Endothelial cell of umbilical vein (primary cell): ENCODE measurements around the gene PPTC7. TPM values are rescaled to one million over a fixed set of nuclear protein-coding genes. Genes with fewer than 3 reads are reported as not detected.

ENCODE experiments used
- BruUV-seq: library from RNA; stranded (reverse); fragments of 400-500 nt; replicated peaks from 2 replicates; lab custom pipeline; 2021; lab: Mats Ljungman, UMichigan
- CTCF ChIA-PET: fragments of 300-600, 350-600 bp; sonication (Branson Sonifier 250); formaldehyde crosslinking; loops from one replicate; lab custom pipeline; 2021; ENCODE audit warnings: antibody characterized with exemption, inconsistent platforms; lab: Charles Lee
- POLR2A ChIA-PET: fragments of 300-600, 350-600 bp; sonication (Branson Sonifier 250); formaldehyde crosslinking; loops from one replicate; lab custom pipeline; 2021; ENCODE audit warnings: antibody characterized with exemption, inconsistent platforms; lab: Charles Lee
- DNase-seq: peaks from one replicate; pipeline ENCODE4 v3.0.0-alpha.2; 2011; ENCODE audit warnings: low read depth, low spot score
- FAIRE-seq: peaks from 2 replicates; lab custom pipeline; 2011; peaks lifted over from hg19 to GRCh38; lab: Jason Lieb, UNC
- H2AFZ ChIP-seq: 2 replicates; pipeline ENCODE4 v1.6.0; 2012; ENCODE audit warnings: low read depth, low read length, control low read depth, inconsistent platforms
- H3K27ac ChIP-seq: 2 replicates; pipeline ENCODE4 v1.5.1; 2011; ENCODE audit warnings: low read depth, mild to moderate bottlenecking, control low read depth, low read length, moderate library complexity; ENCODE audit not compliant: insufficient read depth
- H3K27me3 ChIP-seq, 2 experiments: 2 replicates each; pipeline versions ENCODE4 v1.6.0 to v1.6.1; 2011; ENCODE audit warnings: low read length in 2 of 2, mixed read lengths in 1 of 2; ENCODE audit not compliant: control insufficient read depth in 2 of 2, insufficient read depth in 2 of 2
- H3K36me3 ChIP-seq, 2 experiments: 2 replicates in 1 of 2; 3 replicates in 1 of 2; pipeline ENCODE4 v1.5.1; 2011; ENCODE audit warnings: low read length in 2 of 2, mild to moderate bottlenecking in 1 of 2, moderate library complexity in 1 of 2; ENCODE audit not compliant: control insufficient read depth in 2 of 2, insufficient read depth in 2 of 2; ENCODE audit errors: extremely low read depth in 1 of 2
- H3K4me1 ChIP-seq: 3 replicates; pipeline ENCODE4 v1.5.1; 2011; ENCODE audit warnings: mild to moderate bottlenecking, low read length; ENCODE audit not compliant: control insufficient read depth, insufficient read depth; ENCODE audit errors: extremely low read depth
- H3K4me2 ChIP-seq: 2 replicates; pipeline ENCODE4 v1.6.1; 2011; ENCODE audit warnings: low read length, control low read depth, mixed read lengths; ENCODE audit not compliant: insufficient read depth
- H3K4me3 ChIP-seq, 3 experiments: fragments of 200-600 bp in 1 of 3; sonication (generic), shearing (Covaris generic) in 1 of 3; replicated peaks in 1 of 3; 2 replicates each; pipeline ENCODE4 v1.5.1; 2011 to 2016; ENCODE audit warnings: control low read depth in 3 of 3, low read length in 3 of 3, mild to moderate bottlenecking in 2 of 3, inconsistent platforms in 1 of 3, low read depth in 1 of 3, moderate library complexity in 1 of 3; ENCODE audit not compliant: insufficient read depth in 1 of 3
- H3K79me2 ChIP-seq: 2 replicates; pipeline ENCODE4 v1.6.0; 2012; ENCODE audit warnings: low read length, inconsistent platforms; ENCODE audit not compliant: control insufficient read depth, insufficient read depth
- H3K9ac ChIP-seq: replicated peaks from 2 replicates; pipeline ENCODE3; 2011; ENCODE audit warnings: low read length, control low read depth; ENCODE audit not compliant: insufficient read depth; ENCODE audit errors: extremely low read depth
- H3K9me1 ChIP-seq: replicated peaks from 3 replicates; pipeline ENCODE4 v1.6.0; 2011; ENCODE audit warnings: mild to moderate bottlenecking, low read length; ENCODE audit not compliant: control insufficient read depth, insufficient read depth; ENCODE audit errors: extremely low read depth
- H3K9me3 ChIP-seq: replicated peaks from 2 replicates; pipeline ENCODE4 v1.5.1; 2012; ENCODE audit warnings: low read length, inconsistent platforms; ENCODE audit not compliant: control insufficient read depth, insufficient read depth
- H4K20me1 ChIP-seq: replicated peaks from 2 replicates; pipeline ENCODE3; 2011; ENCODE audit warnings: mild to moderate bottlenecking, low read length; ENCODE audit not compliant: control insufficient read depth, insufficient read depth; ENCODE audit errors: extremely low read depth
- FOS ChIP-seq: IDR thresholded peaks from 2 replicates; pipeline ENCODE4 v1.6.1; 2011; ENCODE audit warnings: mild to moderate bottlenecking, low read length, moderate library complexity, borderline replicate concordance; ENCODE audit not compliant: insufficient read depth
- GATA2 ChIP-seq: IDR thresholded peaks from 2 replicates; pipeline ENCODE4 v1.7.0; 2011; ENCODE audit warnings: low read depth, mild to moderate bottlenecking, moderate library complexity, mixed read lengths, low read length; ENCODE audit not compliant: insufficient read length, insufficient read depth
- JUN ChIP-seq: IDR thresholded peaks from 2 replicates; pipeline ENCODE4 v1.6.1; 2011; ENCODE audit warnings: borderline replicate concordance, low read depth; ENCODE audit not compliant: insufficient read length, insufficient read depth
- MYC ChIP-seq: IDR thresholded peaks from one replicate; pipeline ENCODE4 v1.6.1; 2011; ENCODE audit warnings: mild to moderate bottlenecking, low read depth, low read length
- POLR2A ChIP-seq: IDR thresholded peaks from 2 replicates; pipeline ENCODE4 v1.6.1; 2012; ENCODE audit warnings: low read depth, mild to moderate bottlenecking, control low read depth, low read length
- POLR2AphosphoS5 ChIP-seq: IDR thresholded peaks from 2 replicates; pipeline ENCODE4 v1.6.1; 2012; ENCODE audit warnings: low read depth, mild to moderate bottlenecking, control low read depth, low read length, moderate library complexity; ENCODE audit not compliant: insufficient read depth
- dilution Hi-C: fragments of 300-500 bp; cut with MboI; formaldehyde crosslinking; loops from one replicate; pipeline ENCODE4 v1.15.0; 2019; ENCODE audit warnings: low sequenced_read_pairs; ENCODE audit not compliant: extremely low pct_ligation_motif_present
- intact Hi-C: fragments of 100-400 bp; cut with micrococcal nuclease; formaldehyde crosslinking; loops from one replicate; pipeline ENCODE4 v1.10.0; 2022
- polyA plus RNA-seq, 4 experiments: library from polyadenylated mRNA; depleted of rRNA in 3 of 4; stranded (reverse) in 3 of 4; unstranded in 1 of 4; fragments of >200 nt; gene quantifications; 2 replicates each; pipeline versions ENCODE4 v1.2.1 to v1.2.3, GENCODE V29; 2011 to 2012; ENCODE audit warnings: missing spikeins in 1 of 4
- total RNA-seq: library from RNA; stranded (reverse); gene quantifications from 2 replicates; pipeline ENCODE4 v1.2.3, GENCODE V29; 2021
- TF ChIP-seq, protein P1 (sequence below), 2 donors: IDR thresholded peaks; 1 replicate in 1 of 2; 2 replicates in 1 of 2; pipeline ENCODE4 v1.5.1; 2011; ENCODE audit warnings: low read length in 2 of 2, mild to moderate bottlenecking in 2 of 2, moderate library complexity in 2 of 2, control low read depth in 1 of 2, inconsistent platforms in 1 of 2, low read depth in 1 of 2; ENCODE audit not compliant: insufficient read depth in 1 of 2; ENCODE audit errors: extremely low read depth in 1 of 2
- TF ChIP-seq, protein P2 (sequence below): IDR thresholded peaks from 2 replicates; pipeline ENCODE4 v1.6.1; 2011; ENCODE audit not compliant: insufficient read depth, insufficient read length

The PPTC7 gene
- total and polyA plus RNA-seq, 2 donors (not counting 3 experiments of a cell fraction or from before 2014, with no cell fraction given), result 8.4 to 15.2 TPM

DNA sequence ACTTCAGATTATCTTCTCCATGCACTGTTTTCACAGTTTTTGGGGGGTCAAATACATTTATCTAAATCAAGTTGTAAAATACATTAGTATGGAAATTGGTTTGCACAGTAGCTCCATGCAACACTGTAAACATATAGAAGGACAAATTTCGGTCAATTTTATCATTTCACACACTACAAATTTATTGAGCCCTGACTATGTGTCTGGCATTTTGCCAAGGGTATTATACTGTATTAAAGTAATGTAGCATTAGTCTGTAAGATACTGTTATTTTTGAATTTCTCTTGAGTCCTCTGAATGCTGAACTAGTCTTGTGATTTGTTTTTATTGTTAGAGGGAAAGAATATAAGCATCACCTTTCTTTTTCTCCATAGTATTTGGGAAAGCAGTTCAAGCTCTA is 79.7 kb downstream of the PPTC7 start:
- no peak overlapping the region for H3K4me3 ChIP-seq
- no peaks in the 10 kb centered on the region for H3K9me1 ChIP-seq
- no peak overlapping the region for H3K27ac ChIP-seq
- CTCF ChIA-PET, result interaction anchor here (1.5 to 1.7 kb wide), 2 partner anchors 10 to 98 kb away, joined by 4 to 8 read pairs; no protein-coding TSS in a partner anchor
- peaks cover 13% of the 10 kb centered on the region for H3K4me1 ChIP-seq
- POLR2A ChIA-PET, result no interaction called here
- TF ChIP-seq, protein P1, sequence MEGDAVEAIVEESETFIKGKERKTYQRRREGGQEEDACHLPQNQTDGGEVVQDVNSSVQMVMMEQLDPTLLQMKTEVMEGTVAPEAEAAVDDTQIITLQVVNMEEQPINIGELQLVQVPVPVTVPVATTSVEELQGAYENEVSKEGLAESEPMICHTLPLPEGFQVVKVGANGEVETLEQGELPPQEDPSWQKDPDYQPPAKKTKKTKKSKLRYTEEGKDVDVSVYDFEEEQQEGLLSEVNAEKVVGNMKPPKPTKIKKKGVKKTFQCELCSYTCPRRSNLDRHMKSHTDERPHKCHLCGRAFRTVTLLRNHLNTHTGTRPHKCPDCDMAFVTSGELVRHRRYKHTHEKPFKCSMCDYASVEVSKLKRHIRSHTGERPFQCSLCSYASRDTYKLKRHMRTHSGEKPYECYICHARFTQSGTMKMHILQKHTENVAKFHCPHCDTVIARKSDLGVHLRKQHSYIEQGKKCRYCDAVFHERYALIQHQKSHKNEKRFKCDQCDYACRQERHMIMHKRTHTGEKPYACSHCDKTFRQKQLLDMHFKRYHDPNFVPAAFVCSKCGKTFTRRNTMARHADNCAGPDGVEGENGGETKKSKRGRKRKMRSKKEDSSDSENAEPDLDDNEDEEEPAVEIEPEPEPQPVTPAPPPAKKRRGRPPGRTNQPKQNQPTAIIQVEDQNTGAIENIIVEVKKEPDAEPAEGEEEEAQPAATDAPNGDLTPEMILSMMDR (IDR thresholded peaks at IDR 0.05; ENCODE audit: extremely low read depth in 1 of 2, insufficient read depth in 1 of 2, low read depth in 1 of 2, low read length in 2 of 2), result no peak
- TF ChIP-seq FOS, result no peak
- no peak for TF ChIP-seq JUN
- TF ChIP-seq POLR2AphosphoS5, result no peak
- no peak for TF ChIP-seq POLR2A
- no peak for TF ChIP-seq GATA2
- TF ChIP-seq MYC, result no peak
- TF ChIP-seq, protein P2, sequence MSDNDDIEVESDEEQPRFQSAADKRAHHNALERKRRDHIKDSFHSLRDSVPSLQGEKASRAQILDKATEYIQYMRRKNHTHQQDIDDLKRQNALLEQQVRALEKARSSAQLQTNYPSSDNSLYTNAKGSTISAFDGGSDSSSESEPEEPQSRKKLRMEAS, result no peak
- dilution Hi-C loops, result no loop called here
- H3K79me2 ChIP-seq, result peaks cover 34% of the 10 kb centered on the region
- no peaks in the 10 kb centered on the region for H4K20me1 ChIP-seq
- no peak overlapping the region for H3K9ac ChIP-seq
- no peak for FAIRE-seq
- intact Hi-C loops, result loop anchor here (5.0 kb wide), 2 partner anchors 194 to 239 kb away; partner anchors contain the start of gene PPP1CC
- H3K36me3 ChIP-seq, result peaks cover 0 to 5% of the 10 kb centered on the region in 2 experiments
- DNase-seq, result no peak
- no peak overlapping the region for H2AFZ ChIP-seq
- BruUV-seq, result no TSS peak
- H3K4me2 ChIP-seq, result no peak overlapping the region
- H3K9me3 ChIP-seq, result no peaks in the 10 kb centered on the region
- no peaks in the 10 kb centered on the region for H3K27me3 ChIP-seq
